Measurements from ENCODE around the gene NEU2. TPM values are rescaled to one million over a fixed set of nuclear protein-coding genes. Genes with fewer than 3 reads are reported as not detected.
A peak's percentile ranks its signal among the peaks of the same experiment; 100 is the strongest.

Gene NEU2
- total RNA-seq, 4 donors from 2014 or later, result not detected

GRCh38 chr2:233074106-233074505 is 41.6 kb downstream of the NEU2 start:
- H3K36me3 ChIP-seq, result no peaks in the 10 kb centered on the region
- DNase-seq, result no peak
- TF ChIP-seq CTCF (IDR thresholded peaks at IDR 0.05) (no peak), POLR2A (IDR thresholded peaks at IDR 0.05) (no peak)
- H3K27ac ChIP-seq, result no peak overlapping the region
- 50 to 73% methylated on average over 6 to 7 of the region's 7 CpGs for WGBS, 2 donors
- H3K27me3 ChIP-seq, result no peaks in the 10 kb centered on the region
- peaks cover 7 to 42% (median 16%) of the 10 kb centered on the region in 3 donors for H3K4me1 ChIP-seq
- intact Hi-C loops (cut with DNase I), result no loop called here
- H3K4me3 ChIP-seq, result no peak overlapping the region
- no peaks in the 10 kb centered on the region for H3K9me3 ChIP-seq

GRCh38 chr2:233075141-233075965 is 42.9 kb downstream of the NEU2 start:
- WGBS, 2 donors, result 48 to 51% methylated on average over 5 to 6 of the region's 6 CpGs
- peak overlapping the region; percentile 46 to 82 (median 66) for H3K27ac ChIP-seq
- TF ChIP-seq CTCF (IDR thresholded peaks at IDR 0.05), result no peak
- no peak for TF ChIP-seq POLR2A (IDR thresholded peaks at IDR 0.05)

GRCh38 chr2:233075966-233076339 is 43.5 kb downstream of the NEU2 start:
- intact Hi-C loops (cut with DNase I), result no loop called here
- WGBS, 2 donors, result 0 to 38% methylated on average over 2 of the region's 2 CpGs
- no peaks in the 10 kb centered on the region for H3K27me3 ChIP-seq
- H3K36me3 ChIP-seq, result no peaks in the 10 kb centered on the region
- H3K4me3 ChIP-seq, result no peak overlapping the region
- no peaks in the 10 kb centered on the region for H3K9me3 ChIP-seq
- no peak for DNase-seq
- H3K27ac ChIP-seq, result peak overlapping the region; percentile 46 to 82 (median 66)
- H3K4me1 ChIP-seq, result peaks cover 7 to 58% (median 16%) of the 10 kb centered on the region in 3 donors
- TF ChIP-seq POLR2A (IDR thresholded peaks at IDR 0.05) (peak in 1 of 4 donors; percentile 17), CTCF (IDR thresholded peaks at IDR 0.05) (no peak)

More at GRCh38 chr2:233075141-233075965, 42.9 kb downstream of the NEU2 start:
- Histone ChIP-seq H3K4me1 (peaks cover 7 to 53% (median 16%) of the 10 kb centered on the region in 3 donors), H3K9me3 (no peaks in the 10 kb centered on the region), H3K27me3 (no peaks in the 10 kb centered on the region), H3K36me3 (no peaks in the 10 kb centered on the region), H3K4me3 (no peak overlapping the region)
- intact Hi-C loops (cut with DNase I), result no loop called here
- no peak for DNase-seq

- Histone ChIP-seq H3K4me1 (peaks cover 7 to 65% (median 16%) of the 10 kb centered on the region in 3 donors), H3K4me3 (no peak overlapping the region), H3K27me3 (no peaks in the 10 kb centered on the region), H3K27ac (peak overlapping the region in 2 of 4 donors; percentile 55 to 78), H3K36me3 (no peaks in the 10 kb centered on the region), H3K9me3 (no peaks in the 10 kb centered on the region)
- WGBS, 2 donors, result 58 to 65% methylated on average over 3 of the region's 3 CpGs
- intact Hi-C loops (cut with DNase I), result no loop called here
- no peak for TF ChIP-seq CTCF (IDR thresholded peaks at IDR 0.05)
- TF ChIP-seq POLR2A (IDR thresholded peaks at IDR 0.05), result no peak
- no peak for DNase-seq
These were observed 44.3 kb downstream of the NEU2 start for GRCh38 chr2:233076749-233077148.

- no peak for DNase-seq
- no peaks in the 10 kb centered on the region for H3K9me3 ChIP-seq
- no peak for TF ChIP-seq POLR2A (IDR thresholded peaks at IDR 0.05)
- no peak for TF ChIP-seq CTCF (IDR thresholded peaks at IDR 0.05)
- no peaks in the 10 kb centered on the region for H3K27me3 ChIP-seq
- H3K36me3 ChIP-seq, result no peaks in the 10 kb centered on the region
- H3K4me1 ChIP-seq, result peaks cover 12 to 80% (median 32%) of the 10 kb centered on the region in 3 donors
- WGBS, 2 donors, result 53 to 62% methylated on average over 6 to 10 of the region's 10 CpGs
- peak overlapping the region in 3 of 4 donors; percentile 19 to 55 (median 47) for H3K27ac ChIP-seq
- intact Hi-C loops (cut with DNase I), result no loop called here
- H3K4me3 ChIP-seq, result no peak overlapping the region
These were observed 47.0 kb downstream of the NEU2 start for GRCh38 chr2:233079473-233079877.
